HG03135 (cell line): ENCODE measurements around the gene CHN1.

Experiments used
- ATAC-seq: cut with Tn5 transposase; IDR thresholded peaks from one replicate; pipeline ENCODE4 v1.9.1; 2021; ENCODE audit warnings: mild to moderate bottlenecking, moderate library complexity; ENCODE audit not compliant: unreplicated experiment

Gene CHN1

GRCh38 chr2:174771631-174772471 lies 233.3 kb downstream of the CHN1 start:
- no peak for ATAC-seq

DNA sequence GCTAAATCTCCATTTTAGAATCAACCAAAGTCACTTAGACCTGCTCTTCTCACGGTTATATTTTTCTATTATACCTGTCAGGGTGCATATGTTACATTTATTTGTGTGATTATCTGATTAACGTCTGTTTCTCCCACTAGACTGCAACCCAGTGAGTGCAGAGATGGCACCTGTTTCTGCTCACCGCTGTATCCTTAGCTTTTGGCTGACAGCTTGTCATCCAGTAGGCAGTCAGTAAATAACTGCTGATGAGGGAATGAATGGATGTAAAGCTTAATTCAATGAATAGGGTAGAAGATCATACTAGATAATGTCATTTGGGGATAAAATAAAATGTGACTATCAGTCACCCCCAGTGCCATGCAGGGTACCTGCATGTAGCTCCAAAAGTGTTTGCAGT lies 234.0 kb downstream of the CHN1 start:
- ATAC-seq: no peak

GRCh38 chr2:174768557-174768956 lies 236.6 kb downstream of the CHN1 start:
- ATAC-seq: no peak

DNA sequence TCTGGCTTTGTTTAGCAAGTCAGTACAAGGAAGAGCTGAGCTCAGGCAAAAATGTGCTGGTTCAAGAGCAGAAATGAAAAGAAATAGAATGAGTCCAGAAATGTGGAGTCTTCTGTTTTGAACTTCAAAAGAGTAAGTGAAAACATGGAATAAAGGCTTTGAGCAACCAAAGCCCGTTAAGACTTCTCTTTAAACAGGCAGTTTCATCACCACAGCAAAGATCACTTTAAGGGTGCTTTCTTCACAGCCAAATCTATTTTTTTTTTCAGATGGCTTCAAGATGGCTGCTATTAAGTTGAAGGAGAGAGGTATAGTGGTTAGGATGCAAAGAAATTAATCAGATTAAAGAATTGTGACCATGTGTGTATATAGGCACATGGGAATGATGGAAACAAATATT lies 238.9 kb downstream of the CHN1 start:
- no peak for ATAC-seq

- no peak for ATAC-seq
Observed at GRCh38 chr2:174765576-174765975, 239.6 kb downstream of the CHN1 start.

DNA sequence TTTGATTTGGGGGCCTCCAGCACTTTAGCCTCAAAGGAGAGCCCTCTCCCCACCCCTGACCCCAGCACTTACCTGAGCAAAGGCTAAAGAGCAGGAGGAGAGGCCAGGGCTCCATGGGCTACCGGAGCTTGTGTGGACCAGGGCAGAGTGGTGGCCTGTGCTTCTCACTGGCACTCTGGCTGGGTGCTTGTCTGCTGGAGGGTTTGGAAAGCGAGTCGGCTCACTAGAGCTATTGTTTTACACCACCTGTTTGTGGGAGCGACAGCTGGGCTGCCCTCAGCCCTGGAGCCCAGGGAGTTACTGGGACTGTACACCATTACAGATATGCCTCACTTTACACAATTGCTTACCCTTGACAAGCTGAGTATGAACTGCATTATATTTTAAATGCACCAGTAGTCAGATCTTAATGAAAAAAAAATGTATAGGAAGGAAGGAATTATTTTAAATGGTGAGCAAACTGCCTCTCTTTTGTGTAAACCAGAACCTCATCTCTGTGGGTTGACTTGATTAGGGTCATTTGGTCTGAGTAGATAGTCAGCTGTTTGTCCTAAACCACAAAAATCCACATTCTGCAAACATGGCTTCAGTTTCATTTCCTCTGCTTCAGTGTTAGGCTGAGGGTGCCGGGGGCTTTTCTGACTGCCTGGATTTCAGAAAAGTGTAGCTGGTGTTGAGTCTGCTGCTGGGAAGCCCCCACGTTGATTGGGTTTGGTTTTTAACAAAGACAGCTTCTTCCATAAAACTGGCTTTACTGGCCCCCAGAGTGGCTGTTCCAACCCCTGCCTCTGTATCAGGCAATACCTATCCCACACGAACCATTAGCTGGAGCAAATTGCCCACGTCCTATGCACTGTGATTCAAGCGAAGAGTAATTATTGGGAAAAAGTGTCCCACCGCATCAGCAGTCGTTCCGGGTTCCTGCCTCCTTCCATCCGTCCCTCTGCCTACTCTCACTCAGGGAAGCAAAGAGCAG lies 240.6 kb downstream of the CHN1 start, which contains the start of gene CHRNA1:
CHRNA1 (minus strand) TSS at position 193 of the 976 bp plus-strand sequence; CDS start at position 115, 78 bp downstream.
- no peak for ATAC-seq

GRCh38 chr2:174763780-174764179 lies 241.4 kb downstream of the CHN1 start:
- no peak for ATAC-seq

GRCh38 chr2:174762464-174762863 lies 242.7 kb downstream of the CHN1 start:
- no peak for ATAC-seq

DNA sequence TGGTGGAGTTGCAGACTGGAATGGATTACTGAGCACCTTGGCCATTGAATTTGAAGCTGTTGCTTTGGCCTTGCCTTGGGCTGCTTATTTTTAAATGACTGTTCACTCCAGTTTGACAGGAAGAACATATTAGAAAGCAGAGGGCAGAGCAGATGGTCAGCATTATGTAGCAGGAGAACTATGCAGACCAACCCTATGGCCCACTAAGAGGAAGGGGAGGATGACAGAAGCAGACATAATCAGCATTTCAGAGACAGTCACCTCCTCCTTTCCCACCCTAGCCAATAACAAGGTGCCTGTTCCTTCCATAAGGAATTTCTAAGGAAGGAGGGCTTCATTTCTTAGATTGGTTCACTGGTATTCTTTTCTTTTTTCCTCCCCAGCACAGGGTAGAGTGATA lies 243.3 kb downstream of the CHN1 start:
- no peak for ATAC-seq

DNA sequence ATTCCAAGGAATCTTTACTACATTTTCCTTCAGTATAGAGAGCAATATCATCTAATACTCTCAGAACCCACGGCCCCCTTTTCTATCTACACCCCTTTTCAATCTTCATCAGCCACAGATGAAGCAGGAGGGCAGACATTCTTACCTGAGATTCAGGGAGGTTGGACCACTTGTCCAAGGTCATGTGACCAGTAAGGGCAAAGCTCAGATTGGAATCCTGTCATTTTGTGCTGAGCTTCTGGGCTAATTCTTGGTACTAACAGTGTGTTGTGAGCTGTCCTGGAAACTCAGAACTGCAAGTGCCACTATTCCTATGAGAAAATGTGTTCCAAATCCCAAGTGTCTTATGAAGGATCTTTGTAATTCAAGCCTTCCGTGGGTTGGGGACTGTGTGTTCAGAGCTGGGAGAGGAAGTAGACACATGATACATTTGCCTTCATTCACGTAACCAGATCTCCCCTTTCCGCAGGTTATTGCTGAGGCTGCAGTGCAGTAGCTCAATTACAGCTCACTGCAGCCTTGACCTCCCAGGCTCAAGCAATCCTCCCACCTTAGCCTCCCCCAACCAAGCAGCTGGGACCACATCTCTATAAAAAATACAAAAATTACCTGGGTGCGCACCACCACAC lies 244.2 kb downstream of the CHN1 start:
- no peak for ATAC-seq

- no peak for ATAC-seq
Observed at GRCh38 chr2:174759381-174760065, 245.7 kb downstream of the CHN1 start.

- ATAC-seq: no peak
Observed at GRCh38 chr2:174756743-174757142, 248.4 kb downstream of the CHN1 start.

DNA sequence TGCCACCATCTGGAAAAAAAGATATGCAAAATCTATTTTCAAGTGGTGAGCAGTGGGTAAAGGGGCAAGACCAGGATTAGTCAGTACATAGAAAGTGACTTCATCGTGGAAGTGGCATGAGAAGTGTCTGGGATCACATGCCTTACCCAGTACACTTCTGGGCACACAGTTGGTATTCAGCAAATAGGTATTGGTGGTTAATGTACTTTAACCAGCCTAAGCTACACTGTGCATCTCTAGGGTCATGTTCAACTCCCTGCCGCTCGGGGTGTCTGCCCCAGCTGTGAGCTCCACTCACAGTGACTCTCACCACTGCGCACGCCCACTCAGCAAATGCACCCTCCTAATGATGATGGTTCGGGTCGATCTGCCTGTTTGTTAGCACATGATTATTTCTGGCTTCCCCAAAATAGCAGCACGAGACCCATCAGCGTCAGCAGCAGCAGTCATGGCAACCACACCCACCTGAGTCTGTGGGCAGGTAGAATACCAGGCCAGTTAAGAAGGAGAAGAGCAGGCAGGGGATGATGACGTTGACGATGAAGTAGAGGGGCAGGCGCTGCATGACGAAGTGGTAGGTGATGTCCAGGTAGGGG lies 252.0 kb downstream of the CHN1 start:
- no peak for ATAC-seq

DNA sequence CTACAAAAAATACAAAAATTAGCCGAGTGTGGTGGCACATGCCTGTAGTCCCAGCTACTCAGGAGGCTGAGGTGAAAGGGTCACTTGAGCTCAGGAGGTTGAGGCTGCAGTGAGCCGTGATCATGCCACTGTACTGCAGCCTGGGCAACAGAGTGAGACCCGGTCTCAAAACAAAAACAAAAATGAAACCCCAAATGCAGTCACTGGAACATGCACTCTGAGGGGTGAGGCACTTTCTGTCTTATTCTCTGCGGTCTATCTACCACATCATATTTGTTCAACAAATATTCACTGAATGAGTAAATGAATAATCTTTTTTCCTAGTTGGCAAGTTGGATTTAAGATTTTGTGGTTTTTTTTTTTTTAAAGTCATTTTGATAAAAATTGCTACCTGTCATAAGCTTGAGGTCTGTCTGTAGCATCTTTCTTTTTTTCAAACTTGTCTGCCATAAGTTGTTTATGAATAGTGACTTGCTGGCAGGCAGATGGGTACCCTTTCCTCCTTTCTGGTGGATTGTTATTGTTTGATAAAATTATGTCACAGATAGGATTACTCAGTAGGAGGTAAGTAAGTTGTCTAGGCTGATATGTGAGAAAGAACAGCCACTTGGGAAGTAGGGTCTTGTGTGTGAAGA lies 252.7 kb downstream of the CHN1 start:
- peak; percentile 85 for ATAC-seq

DNA sequence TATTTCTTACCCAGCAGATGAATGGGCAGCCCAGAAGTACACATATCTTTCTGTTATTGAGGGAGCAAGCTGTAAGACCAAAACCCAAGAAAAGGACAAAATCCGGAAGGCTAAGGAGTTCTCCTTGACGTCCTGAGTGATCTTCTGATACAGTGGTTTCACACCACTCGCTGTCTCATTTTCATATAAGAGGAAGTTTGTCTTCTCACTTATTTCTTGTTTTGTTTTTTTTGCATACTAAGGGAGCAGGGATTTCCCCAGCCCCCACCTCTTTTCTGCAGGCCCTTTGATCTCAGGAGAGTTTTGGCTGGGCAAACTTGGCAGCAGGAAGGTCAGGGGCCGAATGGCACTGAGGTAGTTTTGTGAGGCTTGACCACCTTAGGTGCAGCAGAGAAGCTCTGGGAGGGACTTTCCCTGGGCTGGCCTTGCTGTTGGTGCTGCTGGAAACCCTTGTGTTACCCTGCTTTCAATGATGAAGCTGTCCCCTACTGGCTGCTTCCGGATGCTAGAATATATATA lies 254.2 kb downstream of the CHN1 start:
- ATAC-seq: peak; percentile 52

- ATAC-seq: no peak
Observed at GRCh38 chr2:174749793-174750192, 255.4 kb downstream of the CHN1 start.

- no peak for ATAC-seq
Observed at GRCh38 chr2:174748948-174749347, 256.2 kb downstream of the CHN1 start.
